Measurements from ENCODE around the gene CLEC20A.

DNA sequence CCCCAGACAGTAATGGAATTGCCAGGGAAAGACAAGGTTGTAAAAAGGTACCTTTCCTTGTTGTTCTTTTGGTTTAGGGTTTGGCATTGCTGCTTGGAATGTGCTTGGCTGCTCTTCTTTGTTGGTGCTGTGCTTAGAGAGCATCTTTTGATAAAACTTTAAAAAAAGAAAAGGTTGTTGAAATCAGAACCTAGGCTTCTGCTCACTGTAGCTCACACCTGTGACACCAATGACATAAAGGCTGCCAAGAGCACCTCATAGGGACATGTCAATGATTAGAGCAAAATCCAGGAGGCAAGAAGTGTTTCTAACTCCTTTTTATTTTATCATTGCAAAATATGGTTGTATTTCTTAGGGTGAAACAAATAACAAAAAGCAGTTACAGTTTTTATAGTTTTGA is 28.9 kb downstream of the CLEC20A start:
- TF ChIP-seq POLR2A (IDR thresholded peaks at IDR 0.05; ENCODE audit: low read length) (no peak), GATA1 (IDR thresholded peaks at IDR 0.05; ENCODE audit: low read depth, low read length) (no peak)
